ENCODE measurements around the gene CNOT6. TPM values are rescaled to one million over a fixed set of nuclear protein-coding genes. Genes with fewer than 3 reads are reported as not detected.

Gene CNOT6
- total RNA-seq, 2 donors from 2014 or later = 19.5 to 24.8 TPM

DNA sequence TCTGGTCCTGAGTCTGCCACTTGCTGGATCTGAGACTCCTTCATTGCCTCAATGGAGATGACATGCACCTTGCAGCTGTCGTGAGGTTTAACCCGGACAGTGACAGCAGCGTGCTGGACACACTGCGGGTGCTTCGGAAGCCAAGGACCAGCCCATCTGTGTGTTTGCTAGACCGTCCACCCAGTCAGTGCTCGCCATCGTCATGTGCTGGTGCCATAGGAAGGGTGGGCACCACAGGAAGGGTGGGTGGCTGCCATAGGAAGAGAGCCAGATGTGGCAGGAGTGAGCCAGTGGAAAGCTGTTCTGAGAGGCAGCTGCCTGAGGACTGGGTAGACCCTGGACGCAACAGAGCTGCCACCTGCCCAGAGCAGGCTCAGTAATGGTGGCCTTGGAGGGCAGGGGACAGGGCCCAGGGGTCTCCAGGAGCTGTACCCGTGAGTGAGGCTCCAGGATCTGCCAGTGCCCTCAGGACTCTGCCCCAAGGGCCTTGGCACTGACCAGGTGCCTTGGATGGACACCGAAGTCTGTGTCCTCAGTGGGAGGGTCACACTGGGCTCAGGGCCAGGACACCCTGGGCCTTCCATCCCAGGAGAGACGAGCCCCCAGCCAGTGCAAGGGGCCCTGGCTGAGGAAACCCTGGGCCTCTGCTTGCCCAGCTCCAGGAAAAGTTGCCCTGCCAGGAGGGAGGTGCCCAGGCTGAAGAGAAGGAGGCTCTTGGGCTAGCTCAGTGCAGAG lies 133.4 kb downstream of the CNOT6 start:
- no peaks in the 10 kb centered on the region for H3K4me1 ChIP-seq (ENCODE audit: control insufficient read depth in 1 of 2, low read depth in 2 of 2)
- H3K36me3 ChIP-seq = no peaks in the 10 kb centered on the region
- no peak overlapping the region for H3K27ac ChIP-seq
- H3K27me3 ChIP-seq (replicated peaks; ENCODE audit: insufficient read depth) = no peaks in the 10 kb centered on the region
- DNase-seq (ENCODE audit: low spot score) (no peak), ATAC-seq (ENCODE audit: insufficient number of reproducible peaks, low FRiP score, low read depth) (no peak)
- no peak overlapping the region for H3K4me3 ChIP-seq
- TF ChIP-seq, protein P1, sequence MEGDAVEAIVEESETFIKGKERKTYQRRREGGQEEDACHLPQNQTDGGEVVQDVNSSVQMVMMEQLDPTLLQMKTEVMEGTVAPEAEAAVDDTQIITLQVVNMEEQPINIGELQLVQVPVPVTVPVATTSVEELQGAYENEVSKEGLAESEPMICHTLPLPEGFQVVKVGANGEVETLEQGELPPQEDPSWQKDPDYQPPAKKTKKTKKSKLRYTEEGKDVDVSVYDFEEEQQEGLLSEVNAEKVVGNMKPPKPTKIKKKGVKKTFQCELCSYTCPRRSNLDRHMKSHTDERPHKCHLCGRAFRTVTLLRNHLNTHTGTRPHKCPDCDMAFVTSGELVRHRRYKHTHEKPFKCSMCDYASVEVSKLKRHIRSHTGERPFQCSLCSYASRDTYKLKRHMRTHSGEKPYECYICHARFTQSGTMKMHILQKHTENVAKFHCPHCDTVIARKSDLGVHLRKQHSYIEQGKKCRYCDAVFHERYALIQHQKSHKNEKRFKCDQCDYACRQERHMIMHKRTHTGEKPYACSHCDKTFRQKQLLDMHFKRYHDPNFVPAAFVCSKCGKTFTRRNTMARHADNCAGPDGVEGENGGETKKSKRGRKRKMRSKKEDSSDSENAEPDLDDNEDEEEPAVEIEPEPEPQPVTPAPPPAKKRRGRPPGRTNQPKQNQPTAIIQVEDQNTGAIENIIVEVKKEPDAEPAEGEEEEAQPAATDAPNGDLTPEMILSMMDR (IDR thresholded peaks at IDR 0.05) = no peak
- H3K9me3 ChIP-seq = no peaks in the 10 kb centered on the region

Other genes with a start within 250 kb of the CNOT6 start
- gene MAPK9, start 202.3 kb upstream of the CNOT6 start, total RNA-seq = 10 to 100 TPM; 16.1 to 26.8 TPM
- gene GFPT2, start 141.0 kb upstream of the CNOT6 start, total RNA-seq = 100 to 1,000 TPM in 1 of 2 donors, 10 to 100 TPM in 1; 32.1 to 136 TPM
- gene SCGB3A1, start 97.1 kb downstream of the CNOT6 start, total RNA-seq = not detected
- 10 to 100 TPM in 1 of 2 donors, 1 to 10 TPM in 1; 4.8 to 10.8 TPM for gene FLT4, start 155.2 kb downstream of the CNOT6 start, total RNA-seq
- gene OR2Y1, start 245.7 kb downstream of the CNOT6 start, total RNA-seq = not detected